GM18499 (cell line): ENCODE data around the gene CDCP2.
"Not testable (repeated sequence)": the region's sequence is repeated elsewhere in the genome, so short reads cannot be mapped to it uniquely, and the experiment has no call there.

Experiments
- ATAC-seq: cut with Tn5 transposase; IDR thresholded peaks from one replicate; pipeline ENCODE4 v1.9.1; 2021; ENCODE audit warnings: moderate number of reproducible peaks; ENCODE audit not compliant: insufficient read depth, unreplicated experiment

CDCP2 gene

GRCh38 chr1:54168206-54168965, 15.6 kb upstream of the CDCP2 start:
- no peak for ATAC-seq

GRCh38 chr1:54167422-54168139, 14.8 kb upstream of the CDCP2 start:
- no peak for ATAC-seq

GRCh38 chr1:54166357-54166756, 13.6 kb upstream of the CDCP2 start:
- not testable (repeated sequence) for ATAC-seq

- no peak for ATAC-seq
These were observed 12.3 kb upstream of the CDCP2 start for GRCh38 chr1:54165146-54165545.

- no peak for ATAC-seq
These were observed 10.8 kb upstream of the CDCP2 start for GRCh38 chr1:54163573-54163972.

GRCh38 chr1:54163051-54163450, 10.3 kb upstream of the CDCP2 start:
- ATAC-seq: no peak

- ATAC-seq: no peak
These were observed 8.8 kb upstream of the CDCP2 start for GRCh38 chr1:54161495-54162168.

GRCh38 chr1:54160351-54160750, 7.6 kb upstream of the CDCP2 start:
- no peak for ATAC-seq

- ATAC-seq: no peak
These were observed 7.0 kb upstream of the CDCP2 start for GRCh38 chr1:54159733-54160316.

- no peak for ATAC-seq
These were observed 5.3 kb upstream of the CDCP2 start for GRCh38 chr1:54158071-54158470.

- ATAC-seq: no peak
These were observed 4.6 kb upstream of the CDCP2 start for GRCh38 chr1:54157401-54157800.

GRCh38 chr1:54156986-54157385, 4.2 kb upstream of the CDCP2 start:
- no peak for ATAC-seq

- no peak for ATAC-seq
These were observed 3.4 kb upstream of the CDCP2 start for GRCh38 chr1:54156201-54156600.

GRCh38 chr1:54153535-54154439, 987 bp upstream of the CDCP2 start:
- ATAC-seq: no peak

GRCh38 chr1:54151013-54151412, 1.8 kb downstream of the CDCP2 start:
- no peak for ATAC-seq

- ATAC-seq: no peak
These were observed 3.1 kb downstream of the CDCP2 start for GRCh38 chr1:54149734-54150133.

GRCh38 chr1:54144366-54144765, 8.4 kb downstream of the CDCP2 start:
- ATAC-seq: no peak

GRCh38 chr1:54142146-54142900, 10.5 kb downstream of the CDCP2 start:
- no peak for ATAC-seq

- no peak for ATAC-seq
These were observed 13.1 kb downstream of the CDCP2 start for GRCh38 chr1:54139711-54140110.
